ENCODE results near the gene LAMA5. TPM values are rescaled to one million over a fixed set of nuclear protein-coding genes. Genes with fewer than 3 reads are reported as not detected.

The LAMA5 gene
- total RNA-seq, 2 experiments from 2014 or later: 0.99 to 1.9 TPM

- CTCF ChIA-PET: no interaction called here
- H3K9me3 Mint-ChIP-seq (ENCODE audit: low read depth): no peaks in the 10 kb centered on the region
- ATAC-seq: no peak
These were observed 37.4 kb downstream of the LAMA5 start for GRCh38 chr20:62329389-62330377.

GRCh38 chr20:62328684-62329388, 38.3 kb downstream of the LAMA5 start:
- Mint-ChIP-seq H3K27ac (no peak overlapping the region), H3K36me3 (no peaks in the 10 kb centered on the region), H3K4me1 (no peaks in the 10 kb centered on the region), H3K4me3 (no peak overlapping the region), H3K9me3 (ENCODE audit: low read depth) (no peaks in the 10 kb centered on the region), H3K27me3 (no peaks in the 10 kb centered on the region)
- CTCF ChIA-PET: no interaction called here
- DNase-seq: no peak
- no peak for ATAC-seq

More at GRCh38 chr20:62329389-62330377, 37.4 kb downstream of the LAMA5 start:
- H3K4me3 Mint-ChIP-seq: no peak overlapping the region
- no peak overlapping the region for H3K27ac Mint-ChIP-seq
- H3K4me1 Mint-ChIP-seq: no peaks in the 10 kb centered on the region
- DNase-seq: no peak
- no peaks in the 10 kb centered on the region for H3K36me3 Mint-ChIP-seq
- H3K27me3 Mint-ChIP-seq: no peaks in the 10 kb centered on the region

- Mint-ChIP-seq H3K36me3 (no peaks in the 10 kb centered on the region), H3K27me3 (no peaks in the 10 kb centered on the region), H3K4me3 (no peak overlapping the region), H3K9me3 (ENCODE audit: low read depth) (no peaks in the 10 kb centered on the region), H3K27ac (no peak overlapping the region), H3K4me1 (no peaks in the 10 kb centered on the region)
- CTCF ChIA-PET: no interaction called here
- no peak for ATAC-seq
- DNase-seq: no peak
These were observed 39.2 kb downstream of the LAMA5 start for GRCh38 chr20:62327726-62328495.

- Mint-ChIP-seq H3K4me1 (no peaks in the 10 kb centered on the region), H3K27me3 (no peaks in the 10 kb centered on the region), H3K4me3 (no peak overlapping the region), H3K27ac (no peak overlapping the region), H3K9me3 (ENCODE audit: low read depth) (no peaks in the 10 kb centered on the region), H3K36me3 (no peaks in the 10 kb centered on the region)
- CTCF ChIA-PET: no interaction called here
- ATAC-seq (no peak), DNase-seq (no peak)
These were observed 40.0 kb downstream of the LAMA5 start for GRCh38 chr20:62326959-62327725.

- H3K27me3 Mint-ChIP-seq: no peaks in the 10 kb centered on the region
- H3K9me3 Mint-ChIP-seq (ENCODE audit: low read depth): no peaks in the 10 kb centered on the region
- no peaks in the 10 kb centered on the region for H3K4me1 Mint-ChIP-seq
- CTCF ChIA-PET: interaction anchor here (1.5 kb wide), 1 partner anchor 23 kb away, joined by 3 read pairs; the partner anchor contains the start of gene ADRM1
- H3K36me3 Mint-ChIP-seq: no peaks in the 10 kb centered on the region
- H3K27ac Mint-ChIP-seq: no peak overlapping the region
- H3K4me3 Mint-ChIP-seq: no peak overlapping the region
- DNase-seq (no peak), ATAC-seq (no peak)
These were observed 40.6 kb downstream of the LAMA5 start for GRCh38 chr20:62326559-62326958.

- DNase-seq (no peak), ATAC-seq (no peak)
- Mint-ChIP-seq H3K9me3 (ENCODE audit: low read depth) (no peaks in the 10 kb centered on the region), H3K36me3 (no peaks in the 10 kb centered on the region), H3K27ac (no peak overlapping the region), H3K4me3 (no peak overlapping the region), H3K4me1 (no peaks in the 10 kb centered on the region), H3K27me3 (no peaks in the 10 kb centered on the region)
- CTCF ChIA-PET: interaction anchor here (0.6 to 1.5 kb wide), 2 partner anchors 22 to 30 kb away, joined by 3 read pairs; partner anchors contain the start of gene ADRM1
These were observed 41.8 kb downstream of the LAMA5 start for GRCh38 chr20:62325172-62325905.

GRCh38 chr20:62323980-62324906, 42.9 kb downstream of the LAMA5 start:
- Mint-ChIP-seq H3K9me3 (ENCODE audit: low read depth) (no peaks in the 10 kb centered on the region), H3K27ac (no peak overlapping the region), H3K36me3 (no peaks in the 10 kb centered on the region), H3K4me3 (no peak overlapping the region), H3K4me1 (no peaks in the 10 kb centered on the region), H3K27me3 (no peaks in the 10 kb centered on the region)
- CTCF ChIA-PET: no interaction called here
- ATAC-seq (no peak), DNase-seq (no peak)

GRCh38 chr20:62323146-62323979, 43.7 kb downstream of the LAMA5 start:
- H3K27ac Mint-ChIP-seq: no peak overlapping the region
- CTCF ChIA-PET: no interaction called here
- DNase-seq: no peak
- H3K9me3 Mint-ChIP-seq (ENCODE audit: low read depth): no peaks in the 10 kb centered on the region
- no peaks in the 10 kb centered on the region for H3K27me3 Mint-ChIP-seq
- H3K4me3 Mint-ChIP-seq: no peak overlapping the region
- no peaks in the 10 kb centered on the region for H3K4me1 Mint-ChIP-seq
- ATAC-seq: no peak
- H3K36me3 Mint-ChIP-seq: no peaks in the 10 kb centered on the region

GRCh38 chr20:62322492-62323041, 44.5 kb downstream of the LAMA5 start:
- no peaks in the 10 kb centered on the region for H3K4me1 Mint-ChIP-seq
- H3K27me3 Mint-ChIP-seq: no peaks in the 10 kb centered on the region
- ATAC-seq: no peak
- H3K4me3 Mint-ChIP-seq: no peak overlapping the region
- H3K27ac Mint-ChIP-seq: no peak overlapping the region
- DNase-seq: no peak
- no peaks in the 10 kb centered on the region for H3K9me3 Mint-ChIP-seq (ENCODE audit: low read depth)
- no peaks in the 10 kb centered on the region for H3K36me3 Mint-ChIP-seq
- CTCF ChIA-PET: no interaction called here

GRCh38 chr20:62321975-62322374, 45.1 kb downstream of the LAMA5 start:
- no peak overlapping the region for H3K27ac Mint-ChIP-seq
- H3K4me3 Mint-ChIP-seq: no peak overlapping the region
- H3K9me3 Mint-ChIP-seq (ENCODE audit: low read depth): no peaks in the 10 kb centered on the region
- ATAC-seq (no peak), DNase-seq (no peak)
- no peaks in the 10 kb centered on the region for H3K27me3 Mint-ChIP-seq
- H3K36me3 Mint-ChIP-seq: no peaks in the 10 kb centered on the region
- CTCF ChIA-PET: no interaction called here
- no peaks in the 10 kb centered on the region for H3K4me1 Mint-ChIP-seq

- ATAC-seq: peak; percentile 17
These were observed 45.6 kb downstream of the LAMA5 start for GRCh38 chr20:62321521-62321948.

More at GRCh38 chr20:62321521-62321948, 45.6 kb downstream of the LAMA5 start:
- CTCF ChIA-PET: no interaction called here
- H3K4me3 Mint-ChIP-seq: no peak overlapping the region
- no peak overlapping the region for H3K27ac Mint-ChIP-seq
- DNase-seq: no peak
- no peaks in the 10 kb centered on the region for H3K36me3 Mint-ChIP-seq
- H3K9me3 Mint-ChIP-seq (ENCODE audit: low read depth): no peaks in the 10 kb centered on the region
- no peaks in the 10 kb centered on the region for H3K27me3 Mint-ChIP-seq
- H3K4me1 Mint-ChIP-seq: no peaks in the 10 kb centered on the region

All from activated CD8-positive, alpha-beta memory T cell treated with anti-CD3 and anti-CD28 coated beads, Interleukin-2, amount 10 ng/mL, durations not matched to agents 7 days and 5 days (primary cell).